ENCODE data around the gene TSPOAP1. TPM values are rescaled to one million over a fixed set of nuclear protein-coding genes. Genes with fewer than 3 reads are reported as not detected.

TSPOAP1 gene
- total and polyA plus RNA-seq, 4 experiments from 2014 or later: 0.80 to 19.1 (median 15.8) TPM; not detected in 1

DNA sequence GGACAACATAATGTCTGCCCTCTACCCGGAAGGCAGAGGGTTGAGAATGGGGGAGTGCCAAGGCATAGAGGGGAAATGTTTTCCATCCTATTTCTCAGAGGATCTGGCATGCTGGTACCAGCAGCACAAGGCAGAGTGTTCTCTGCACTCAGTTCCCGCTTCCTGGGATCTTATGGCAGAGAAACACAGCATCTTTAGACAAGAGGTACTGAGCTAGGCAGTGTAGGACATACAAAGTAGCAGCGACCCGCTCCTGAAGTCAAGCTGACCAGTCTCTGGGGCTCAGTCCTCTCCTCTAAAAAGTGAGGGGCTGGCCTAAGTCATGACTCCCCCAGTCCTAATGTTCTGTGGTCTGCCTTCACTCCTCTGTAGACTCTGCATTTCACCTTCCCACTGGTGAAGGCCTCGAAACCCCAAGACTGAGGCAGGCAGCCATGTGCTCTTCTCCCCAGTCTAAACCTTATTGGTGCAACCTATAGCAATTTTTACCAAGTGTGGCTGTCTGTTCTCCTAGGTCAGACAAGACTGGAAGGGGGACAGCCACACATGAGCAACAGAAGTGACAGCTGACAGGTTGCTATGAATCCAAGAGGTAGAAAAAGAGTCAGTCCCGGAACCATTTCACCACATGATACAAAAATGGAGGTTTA is 11.3 kb upstream of the TSPOAP1 start:
- peak in 3 of 5 donors; percentile 26 to 65 (median 30) for DNase-seq
- peaks cover 93% of the 10 kb centered on the region for H3K4me1 ChIP-seq (ENCODE audit: insufficient read depth, low read length)
- intact Hi-C loops (cut with micrococcal nuclease): loop anchor here (5.0 to 10.0 kb wide), 3 partner anchors 292 to 1085 kb away; partner anchors contain the start of genes MSI2 and SRSF1
- H3K27ac Mint-ChIP-seq: peak overlapping the region; percentile 94 to 99 (median 97)
- peaks cover 5 to 38% of the 10 kb centered on the region in 2 donors for H3K36me3 Mint-ChIP-seq
- no peaks in the 10 kb centered on the region for H3K36me3 ChIP-seq (ENCODE audit: insufficient read depth, low read length)
- H3K27me3 ChIP-seq (ENCODE audit: insufficient read depth, low read length): no peaks in the 10 kb centered on the region
- POLR2A ChIA-PET (ENCODE audit: partially characterized antibody): interaction anchor here (0.8 to 34.1 kb wide), 3 partner anchors 4 to 148 kb away, joined by 4 to 3924 read pairs (median 3924); partner anchors contain the start of genes HSF5, SUPT4H1 and TSPOAP1
- peak overlapping the region; percentile 82 to 99 for H3K4me3 ChIP-seq (ENCODE audit: low read length in 2 of 2)
- no peaks in the 10 kb centered on the region for H3K27me3 Mint-ChIP-seq
- peak overlapping the region; percentile 88 to 99 (median 98) for H3K4me3 Mint-ChIP-seq
- H3K4me1 Mint-ChIP-seq: peaks cover 45 to 100% (median 68%) of the 10 kb centered on the region in 4 donors
- CTCF ChIA-PET (ENCODE audit: partially characterized antibody): interaction anchor here (1.2 to 13.8 kb wide), 6 partner anchors 9 to 78 kb away, joined by 3 to 510 read pairs (median 20); partner anchors contain the start of genes RNF43, SUPT4H1 and TSPOAP1
- H3K9me3 ChIP-seq (ENCODE audit: control insufficient read depth in 1 of 2, low read length in 2 of 2): no peaks in the 10 kb centered on the region
- H3K9me3 Mint-ChIP-seq: no peaks in the 10 kb centered on the region
- H3K27ac ChIP-seq (ENCODE audit: low read depth, low read length): peak overlapping the region; percentile 97

DNA sequence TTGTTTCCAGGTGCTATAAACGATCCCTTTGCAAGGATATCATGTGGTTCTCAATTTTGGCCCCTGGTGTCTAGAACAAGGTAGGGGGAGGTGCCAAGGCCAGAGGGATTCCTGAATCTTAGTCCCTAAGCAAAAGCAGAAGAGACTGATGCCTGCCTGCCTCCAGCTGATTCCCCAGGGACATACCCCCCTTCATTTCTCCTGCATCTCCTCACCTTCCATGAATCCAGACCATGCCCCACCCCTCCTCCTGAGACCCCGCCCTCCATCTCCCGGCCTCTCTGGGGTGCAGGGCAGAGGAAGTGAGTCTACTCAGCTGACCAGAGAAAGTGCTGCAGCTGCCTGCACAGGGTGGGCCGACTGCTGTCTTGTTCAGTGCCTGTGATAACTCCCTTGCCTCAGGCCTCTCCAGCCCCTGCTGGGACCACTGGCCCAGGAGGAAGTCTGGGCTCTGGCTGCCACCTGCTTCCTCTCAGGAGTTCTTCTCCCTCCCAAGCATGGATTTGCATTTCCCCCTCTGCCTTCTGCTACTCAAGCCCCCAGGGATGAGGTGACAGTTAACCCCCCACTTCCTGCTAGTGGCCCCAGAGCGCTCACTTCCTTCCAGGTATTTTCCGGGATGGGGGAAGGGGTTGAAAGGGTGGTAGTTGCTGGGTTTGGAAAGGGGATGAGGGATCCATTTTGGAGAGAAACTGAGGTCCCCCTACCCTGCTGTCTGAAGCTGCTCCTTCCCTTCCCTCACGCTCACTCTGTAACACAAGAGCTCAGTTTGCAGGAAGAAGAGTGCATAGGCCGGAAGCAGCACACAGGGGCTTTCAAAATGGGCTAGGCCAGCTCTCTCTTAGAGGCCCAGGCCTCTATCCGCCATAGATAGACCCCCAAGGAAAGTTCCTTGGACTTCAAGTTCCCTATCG is 10.5 kb upstream of the TSPOAP1 start:
- peak overlapping the region; percentile 82 to 99 for H3K4me3 ChIP-seq (ENCODE audit: low read length in 2 of 2)
- ChIA-PET POLR2A (ENCODE audit: partially characterized antibody) (interaction anchor here (0.8 to 34.1 kb wide), 5 partner anchors 5 to 489 kb away, joined by 4 to 3924 read pairs (median 13); partner anchors contain the start of genes HSF5, MRPS23, RNF43 and SUPT4H1), CTCF (ENCODE audit: partially characterized antibody) (interaction anchor here (1.2 to 13.8 kb wide), 5 partner anchors 8 to 78 kb away, joined by 3 to 510 read pairs (median 31); partner anchors contain the start of genes RNF43, SUPT4H1 and TSPOAP1)
- H3K9me3 ChIP-seq (ENCODE audit: control insufficient read depth in 1 of 2, low read length in 2 of 2): no peaks in the 10 kb centered on the region
- peak in 3 of 5 donors; percentile 31 to 63 (median 42) for DNase-seq
- H3K27me3 ChIP-seq (ENCODE audit: insufficient read depth, low read length): no peaks in the 10 kb centered on the region
- intact Hi-C loops (cut with micrococcal nuclease): loop anchor here (1.0 to 10.0 kb wide), 4 partner anchors 10 to 1084 kb away; partner anchors contain the start of genes MSI2 and SRSF1
- Mint-ChIP-seq H3K27me3 (no peaks in the 10 kb centered on the region), H3K9me3 (no peaks in the 10 kb centered on the region), H3K4me3 (peak overlapping the region; percentile 88 to 99 (median 98)), H3K36me3 (peaks cover 4 to 30% of the 10 kb centered on the region in 2 donors), H3K27ac (peak overlapping the region; percentile 94 to 99 (median 97)), H3K4me1 (peaks cover 44 to 100% (median 70%) of the 10 kb centered on the region in 4 donors)
- peak overlapping the region; percentile 97 for H3K27ac ChIP-seq (ENCODE audit: low read depth, low read length)
- peaks cover 93% of the 10 kb centered on the region for H3K4me1 ChIP-seq (ENCODE audit: insufficient read depth, low read length)
- H3K36me3 ChIP-seq (ENCODE audit: insufficient read depth, low read length): no peaks in the 10 kb centered on the region

DNA sequence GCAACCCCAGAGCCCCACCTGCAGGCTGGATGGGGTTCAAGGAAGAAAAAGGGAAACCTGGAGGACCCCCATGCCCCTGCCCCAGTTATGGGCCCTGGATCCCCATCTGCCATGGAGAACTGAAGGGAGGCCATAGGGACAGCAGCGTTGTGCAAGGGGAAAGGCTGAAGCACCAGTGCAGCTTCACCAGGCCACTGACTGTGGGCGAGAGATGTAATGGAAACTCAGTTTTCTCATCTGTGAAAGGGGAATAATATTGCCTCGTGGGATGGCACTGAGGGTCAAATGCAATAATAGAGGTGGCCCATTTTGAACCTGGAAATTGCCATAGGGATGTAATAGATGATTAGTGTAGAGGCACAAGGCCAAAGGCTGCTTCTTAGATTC is 9.9 kb upstream of the TSPOAP1 start:
- H3K36me3 Mint-ChIP-seq: peaks cover 4 to 30% of the 10 kb centered on the region in 2 donors
- H3K27ac Mint-ChIP-seq: peak overlapping the region; percentile 94 to 99 (median 97)
- ChIA-PET POLR2A (ENCODE audit: partially characterized antibody) (interaction anchor here (0.8 to 34.1 kb wide), 7 partner anchors 5 to 488 kb away, joined by 4 to 3924 read pairs (median 13); partner anchors contain the start of genes HSF5, MRPS23, RNF43 and SUPT4H1), CTCF (ENCODE audit: partially characterized antibody) (interaction anchor here (1.0 to 13.8 kb wide), 7 partner anchors 6 to 79 kb away, joined by 3 to 510 read pairs (median 31); partner anchors contain the start of genes RNF43, SUPT4H1 and TSPOAP1)
- H3K4me3 ChIP-seq (ENCODE audit: low read length in 2 of 2): peak overlapping the region; percentile 82 to 99
- H3K9me3 ChIP-seq (ENCODE audit: control insufficient read depth in 1 of 2, low read length in 2 of 2): no peaks in the 10 kb centered on the region
- no peaks in the 10 kb centered on the region for H3K36me3 ChIP-seq (ENCODE audit: insufficient read depth, low read length)
- peaks cover 43 to 100% (median 69%) of the 10 kb centered on the region in 4 donors for H3K4me1 Mint-ChIP-seq
- H3K27me3 Mint-ChIP-seq: no peaks in the 10 kb centered on the region
- DNase-seq: no peak
- H3K9me3 Mint-ChIP-seq: no peaks in the 10 kb centered on the region
- peaks cover 93% of the 10 kb centered on the region for H3K4me1 ChIP-seq (ENCODE audit: insufficient read depth, low read length)
- peak overlapping the region; percentile 88 to 99 (median 98) for H3K4me3 Mint-ChIP-seq
- intact Hi-C loops (cut with micrococcal nuclease): loop anchor here (1.0 to 10.0 kb wide), 4 partner anchors 9 to 1084 kb away; partner anchors contain the start of genes MSI2 and SRSF1
- no peaks in the 10 kb centered on the region for H3K27me3 ChIP-seq (ENCODE audit: insufficient read depth, low read length)
- peak overlapping the region; percentile 97 for H3K27ac ChIP-seq (ENCODE audit: low read depth, low read length)

DNA sequence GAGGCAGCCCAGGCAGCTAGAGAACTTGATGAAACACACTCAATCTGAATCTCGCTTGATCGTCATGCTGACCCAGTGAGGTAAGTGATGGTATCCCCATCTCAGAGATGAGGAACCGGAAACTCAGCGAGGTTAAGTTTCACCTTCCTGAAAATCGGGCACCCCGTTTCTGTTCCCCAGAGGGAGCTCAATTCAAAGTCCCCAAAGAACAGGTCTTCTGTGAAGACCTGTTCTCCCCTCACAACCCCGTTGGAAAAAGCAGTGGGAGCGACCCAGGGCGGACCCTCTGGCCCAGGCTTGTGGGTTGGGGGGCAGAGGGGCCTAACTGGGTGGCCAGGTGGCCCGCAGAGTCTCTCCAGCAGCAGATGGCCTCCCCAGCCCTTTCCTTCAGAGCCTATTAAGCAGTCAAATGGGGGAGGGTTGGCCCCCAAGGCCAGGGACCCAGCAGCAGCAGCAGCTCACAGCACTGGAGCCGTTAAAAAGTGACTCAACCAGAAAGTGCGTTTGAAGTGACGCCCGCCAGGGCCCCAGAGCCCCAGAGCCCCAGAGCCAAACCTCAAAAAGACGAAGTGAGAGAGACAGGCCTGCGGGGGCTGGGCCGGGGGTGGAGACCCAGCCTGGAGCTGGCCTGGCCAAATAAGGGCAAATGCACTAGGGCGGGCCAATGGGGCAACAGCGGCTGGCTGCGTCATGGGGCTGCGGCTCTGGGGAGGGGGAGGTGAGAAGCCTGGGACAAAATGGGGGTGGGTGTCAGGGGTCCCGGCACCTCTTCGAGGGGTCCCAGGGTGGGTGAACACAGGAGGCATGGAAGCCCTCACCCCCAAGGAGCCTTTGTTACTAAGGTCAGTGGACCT is 9.2 kb upstream of the TSPOAP1 start:
- peaks cover 89% of the 10 kb centered on the region for H3K4me1 ChIP-seq (ENCODE audit: insufficient read depth, low read length)
- Mint-ChIP-seq H3K4me1 (peaks cover 41 to 98% (median 64%) of the 10 kb centered on the region in 4 donors), H3K27ac (peak overlapping the region; percentile 94 to 99 (median 97)), H3K9me3 (no peaks in the 10 kb centered on the region), H3K36me3 (peaks cover 4 to 31% of the 10 kb centered on the region in 2 donors), H3K4me3 (peak overlapping the region; percentile 88 to 99 (median 98)), H3K27me3 (no peaks in the 10 kb centered on the region)
- no peaks in the 10 kb centered on the region for H3K36me3 ChIP-seq (ENCODE audit: insufficient read depth, low read length)
- H3K27me3 ChIP-seq (ENCODE audit: insufficient read depth, low read length): no peaks in the 10 kb centered on the region
- no peaks in the 10 kb centered on the region for H3K9me3 ChIP-seq (ENCODE audit: control insufficient read depth in 1 of 2, low read length in 2 of 2)
- peak overlapping the region; percentile 97 for H3K27ac ChIP-seq (ENCODE audit: low read depth, low read length)
- peak overlapping the region; percentile 99 for H3K4me3 ChIP-seq (ENCODE audit: low read length in 2 of 2)
- CTCF ChIA-PET (ENCODE audit: partially characterized antibody): interaction anchor here (1.0 to 13.8 kb wide), 6 partner anchors 7 to 80 kb away, joined by 3 to 510 read pairs (median 32); partner anchors contain the start of genes RNF43, SUPT4H1 and TSPOAP1
- intact Hi-C loops (cut with micrococcal nuclease): loop anchor here (1.0 to 10.0 kb wide), 4 partner anchors 9 to 1083 kb away; partner anchors contain the start of genes MSI2 and SRSF1
- peak; percentile 89 to 96 (median 91) for DNase-seq
- POLR2A ChIA-PET (ENCODE audit: partially characterized antibody): interaction anchor here (0.6 to 34.1 kb wide), 14 partner anchors 6 to 488 kb away, joined by 3 to 3924 read pairs (median 4); partner anchors contain the start of genes HSF5, MRPS23, RNF43 and SRSF1

DNA sequence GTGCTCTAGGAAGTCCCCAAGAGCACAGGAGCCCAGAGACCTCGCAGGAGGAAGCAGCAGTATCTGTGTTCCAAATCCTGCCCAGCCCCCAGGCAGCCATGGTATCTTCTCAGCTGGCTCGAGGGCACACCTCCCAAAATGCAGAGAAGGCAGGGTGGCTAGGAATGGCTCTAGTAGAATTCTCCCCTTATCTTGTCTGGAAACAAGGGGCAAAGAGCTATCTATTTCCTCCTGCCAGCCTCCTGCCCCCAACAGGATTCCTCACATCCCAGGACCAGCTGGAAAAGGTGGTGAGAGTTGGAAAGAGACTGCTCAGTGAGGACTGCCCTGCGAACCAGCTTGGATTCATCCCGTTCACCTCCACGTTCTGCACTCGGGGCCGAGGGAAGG is 8.6 kb upstream of the TSPOAP1 start:
- peaks cover 5 to 31% of the 10 kb centered on the region in 2 donors for H3K36me3 Mint-ChIP-seq
- peak overlapping the region; percentile 94 to 99 (median 97) for H3K27ac Mint-ChIP-seq
- peak; percentile 50 to 82 (median 60) for DNase-seq
- peaks cover 83% of the 10 kb centered on the region for H3K4me1 ChIP-seq (ENCODE audit: insufficient read depth, low read length)
- CTCF ChIA-PET (ENCODE audit: partially characterized antibody): interaction anchor here (1.0 to 13.8 kb wide), 6 partner anchors 7 to 80 kb away, joined by 3 to 510 read pairs (median 32); partner anchors contain the start of genes RNF43, SUPT4H1 and TSPOAP1
- H3K27me3 ChIP-seq (ENCODE audit: insufficient read depth, low read length): no peaks in the 10 kb centered on the region
- H3K4me3 ChIP-seq (ENCODE audit: low read length in 2 of 2): peak overlapping the region; percentile 99
- intact Hi-C loops (cut with micrococcal nuclease): loop anchor here (5.0 to 10.0 kb wide), 3 partner anchors 295 to 1082 kb away; partner anchors contain the start of genes MSI2 and SRSF1
- H3K4me3 Mint-ChIP-seq: peak overlapping the region; percentile 88 to 99 (median 98)
- peak overlapping the region; percentile 97 for H3K27ac ChIP-seq (ENCODE audit: low read depth, low read length)
- no peaks in the 10 kb centered on the region for H3K9me3 ChIP-seq (ENCODE audit: control insufficient read depth in 1 of 2, low read length in 2 of 2)
- POLR2A ChIA-PET (ENCODE audit: partially characterized antibody): interaction anchor here (0.6 to 34.1 kb wide), 15 partner anchors 7 to 487 kb away, joined by 3 to 3924 read pairs (median 4); partner anchors contain the start of genes MRPS23, MTMR4, RNF43 and SRSF1
- peaks cover 0 to 1% (median 0%) of the 10 kb centered on the region in 8 donors for H3K9me3 Mint-ChIP-seq
- no peaks in the 10 kb centered on the region for H3K27me3 Mint-ChIP-seq
- peaks cover 41 to 94% (median 59%) of the 10 kb centered on the region in 4 donors for H3K4me1 Mint-ChIP-seq
- H3K36me3 ChIP-seq (ENCODE audit: insufficient read depth, low read length): no peaks in the 10 kb centered on the region
